Measurements from ENCODE around the gene TSHZ2.

GRCh38 chr20:52958211-52958610, 13.9 kb upstream of the TSHZ2 start:
- TF ChIP-seq CTCF (IDR thresholded peaks at IDR 0.05) (no peak), ZFX (IDR thresholded peaks at IDR 0.05; ENCODE audit: borderline replicate concordance) (no peak)
